K562 (cell line): Measurements from ENCODE around the gene NIM1K. TPM values are rescaled to one million over a fixed set of nuclear protein-coding genes. Genes with fewer than 3 reads are reported as not detected.
A peak's percentile ranks its signal among the peaks of the same experiment; 100 is the strongest.

Source experiments
- ARID1B ChIP-seq: fragments of 450-650 bp; IDR thresholded peaks from 2 replicates; pipeline ENCODE4 v1.6.1; 2016; ENCODE audit warnings: antibody characterized with exemption, mild to moderate bottlenecking, inconsistent platforms
- BACH1 ChIP-seq: fragments of 200-800 bp; sonication (Bioruptor generic); IDR thresholded peaks from 2 replicates; pipeline ENCODE4 v1.6.1; 2016; ENCODE audit warnings: missing genetic modification characterization, missing compliant biosample characterization
- BCL6 ChIP-seq: fragments of 250-450 bp; sonication (Bioruptor Pico); IDR thresholded peaks from 2 replicates; pipeline ENCODE4 v1.4.0; 2020
- CBX1 ChIP-seq: sonication (generic); IDR thresholded peaks from 2 replicates; pipeline ENCODE4 v1.6.1; 2016; ENCODE audit warnings: antibody characterized with exemption, low read depth, mild to moderate bottlenecking
- CREB1 ChIP-seq, 2 experiments: sonication (generic) in 1 of 2; formaldehyde crosslinking in 1 of 2; IDR thresholded peaks; 2 replicates each; pipeline versions ENCODE4 v1.6.1 to v1.8.0; 2012 to 2022; ENCODE audit warnings: inconsistent platforms in 1 of 2, mild to moderate bottlenecking in 1 of 2, missing genetic modification reagents in 1 of 2, moderate library complexity in 1 of 2
- CREM ChIP-seq: IDR thresholded peaks from 2 replicates; pipeline ENCODE4 v1.6.1; 2014; ENCODE audit warnings: antibody characterized with exemption, low read depth
- DPF2 ChIP-seq: fragments of 450-650 bp; IDR thresholded peaks from 2 replicates; pipeline ENCODE4 v1.6.1; 2016
- GATAD2B ChIP-seq: fragments of 450-650 bp; IDR thresholded peaks from 2 replicates; pipeline ENCODE4 v1.6.1; 2017; ENCODE audit warnings: mild to moderate bottlenecking, borderline replicate concordance
- HDAC1 ChIP-seq, 2 experiments: fragments of 450-650 bp; IDR thresholded peaks; 2 replicates each; pipeline ENCODE4 v1.6.1; 2016 to 2017; ENCODE audit warnings: inconsistent platforms in 1 of 2, mild to moderate bottlenecking in 1 of 2, moderate library complexity in 1 of 2
- MTF1 ChIP-seq: fragments of 250-450 bp; sonication (Bioruptor Pico); IDR thresholded peaks from 2 replicates; pipeline ENCODE4 v1.9.0; 2021; ENCODE audit warnings: moderate library complexity, mild to moderate bottlenecking, inconsistent platforms, borderline replicate concordance
- MYC ChIP-seq, 2 experiments: fragments of 250-450 bp in 1 of 2; sonication (Bioruptor Pico) in 1 of 2; IDR thresholded peaks; 2 replicates each; pipeline versions ENCODE4 v1.5.1 to v1.6.1; 2012 to 2021; ENCODE audit warnings: low read depth in 2 of 2, borderline replicate concordance in 1 of 2, improper control_type of control experiment in 1 of 2, low read length in 1 of 2, mild to moderate bottlenecking in 1 of 2, moderate library complexity in 1 of 2
- RBM39 ChIP-seq: fragments of 200-400 bp; formaldehyde crosslinking; optimal IDR thresholded peaks from 2 replicates; pipeline ENCODE3; 2018; ENCODE audit warnings: low read depth, low read length
- RCOR1 ChIP-seq, 2 experiments: IDR thresholded peaks; 2 replicates each; pipeline ENCODE4 v1.6.1; 2012; ENCODE audit warnings: low read depth in 2 of 2, low read length in 2 of 2, borderline replicate concordance in 1 of 2, improper control_type of control experiment in 1 of 2
- SPI1 ChIP-seq: IDR thresholded peaks from 2 replicates; pipeline ENCODE4 v1.6.1; 2011; ENCODE audit warnings: low read depth, low read length, control low read depth, borderline replicate concordance
- STAT5A ChIP-seq: IDR thresholded peaks from 2 replicates; pipeline ENCODE4 v1.6.1; 2012; ENCODE audit warnings: low read length, inconsistent platforms, borderline replicate concordance
- TAF15 ChIP-seq: fragments of 200-400 bp; formaldehyde crosslinking; IDR thresholded peaks from 2 replicates; pipeline ENCODE4 v1.6.1; 2017; ENCODE audit warnings: mild to moderate bottlenecking, low read depth, low read length, moderate library complexity
- TEAD2 ChIP-seq: fragments of 450-650 bp; IDR thresholded peaks from 2 replicates; pipeline ENCODE4 v1.6.1; 2016; ENCODE audit warnings: missing genetic modification characterization, control low read depth, missing compliant biosample characterization
- TEAD4 ChIP-seq, 2 experiments: sonication (generic) in 1 of 2; formaldehyde crosslinking in 1 of 2; IDR thresholded peaks; 2 replicates each; pipeline versions ENCODE4 v1.6.1 to v1.8.0; 2012 to 2022; ENCODE audit warnings: borderline replicate concordance in 1 of 2, inconsistent platforms in 1 of 2, low read length in 1 of 2, mild to moderate bottlenecking in 1 of 2, missing genetic modification reagents in 1 of 2
- TFAM ChIP-seq: fragments of 250-450 bp; sonication (Bioruptor Pico); conservative IDR thresholded peaks from 2 replicates; pipeline ENCODE4 v1.5.0; 2021; ENCODE audit warnings: mild to moderate bottlenecking, moderate library complexity
- TOE1 ChIP-seq, 2 experiments: fragments of 450-650 bp in 1 of 2; sonication (generic) in 1 of 2; formaldehyde crosslinking in 1 of 2; IDR thresholded peaks; 2 replicates each; pipeline versions ENCODE4 v1.7.1 to v1.8.0; 2016 to 2022; ENCODE audit warnings: borderline replicate concordance in 2 of 2, mild to moderate bottlenecking in 2 of 2, antibody characterized with exemption in 1 of 2, inconsistent platforms in 1 of 2, low read depth in 1 of 2, missing genetic modification reagents in 1 of 2, moderate library complexity in 1 of 2
- ZBTB33 ChIP-seq: sonication (generic); formaldehyde crosslinking; IDR thresholded peaks from 2 replicates; pipeline ENCODE4 v1.8.1; 2023; ENCODE audit warnings: mild to moderate bottlenecking, missing genetic modification reagents
- ZEB2 ChIP-seq: fragments of 450-650 bp; IDR thresholded peaks from 2 replicates; pipeline ENCODE4 v1.6.1; 2016
- ZFP1 ChIP-seq: fragments of 450-650 bp; formaldehyde crosslinking; IDR thresholded peaks from 2 replicates; pipeline ENCODE4 v1.4.0; 2020; ENCODE audit warnings: mild to moderate bottlenecking, mixed read lengths
- ZNF121 ChIP-seq: sonication (generic); formaldehyde crosslinking; conservative IDR thresholded peaks from 2 replicates; pipeline ENCODE4 v1.8.0; 2022; ENCODE audit warnings: missing genetic modification reagents
- ZNF696 ChIP-seq: fragments of 250-450 bp; sonication (Bioruptor Pico); conservative IDR thresholded peaks from 2 replicates; pipeline ENCODE4 v1.4.0; 2020; ENCODE audit warnings: mild to moderate bottlenecking, moderate library complexity
- ZNF75A ChIP-seq: fragments of 450-650 bp; formaldehyde crosslinking; IDR thresholded peaks from 2 replicates; pipeline ENCODE4 v1.4.0; 2020; ENCODE audit warnings: mild to moderate bottlenecking
- polyA plus RNA-seq, 8 experiments: library from polyadenylated mRNA; depleted of rRNA in 4 of 8; stranded (reverse) in 5 of 8; unstranded in 3 of 8; fragments of >200 nt; fragmentation: Nextera tagmentation in 2 of 8; fragmentation: Illumina TruSeq in 1 of 8; extraction: Ambion mirVana in 2 of 8; extraction: Trizol in 1 of 8; gene quantifications; 2 replicates each; pipeline versions ENCODE4 v1.2.1 to v1.2.3, GENCODE V29; 2011 to 2014; ENCODE audit warnings: inconsistent platforms in 1 of 8, missing spikeins in 1 of 8
- total RNA-seq, 7 experiments: library from RNA; depleted of rRNA in 6 of 7; stranded (reverse); fragments of >200 nt in 6 of 7; fragmentation: Illumina TruSeq in 2 of 7; extraction: Trizol in 2 of 7; gene quantifications; 2 replicates each; pipeline versions ENCODE4 v1.2.1 to v1.2.3, GENCODE V29; 2011 to 2021; ENCODE audit warnings: low replicate concordance in 1 of 7
- TF ChIP-seq, protein P1 (sequence below): sonication (generic); IDR thresholded peaks from 2 replicates; pipeline ENCODE4 v1.6.1; 2016

NIM1K gene
- total and polyA plus RNA-seq, 9 of the 15 experiments (the other 6 are each of a cell fraction or from before 2014, with no cell fraction given) = 0.03 to 0.34 (median 0.08) TPM; not detected in 3

DNA sequence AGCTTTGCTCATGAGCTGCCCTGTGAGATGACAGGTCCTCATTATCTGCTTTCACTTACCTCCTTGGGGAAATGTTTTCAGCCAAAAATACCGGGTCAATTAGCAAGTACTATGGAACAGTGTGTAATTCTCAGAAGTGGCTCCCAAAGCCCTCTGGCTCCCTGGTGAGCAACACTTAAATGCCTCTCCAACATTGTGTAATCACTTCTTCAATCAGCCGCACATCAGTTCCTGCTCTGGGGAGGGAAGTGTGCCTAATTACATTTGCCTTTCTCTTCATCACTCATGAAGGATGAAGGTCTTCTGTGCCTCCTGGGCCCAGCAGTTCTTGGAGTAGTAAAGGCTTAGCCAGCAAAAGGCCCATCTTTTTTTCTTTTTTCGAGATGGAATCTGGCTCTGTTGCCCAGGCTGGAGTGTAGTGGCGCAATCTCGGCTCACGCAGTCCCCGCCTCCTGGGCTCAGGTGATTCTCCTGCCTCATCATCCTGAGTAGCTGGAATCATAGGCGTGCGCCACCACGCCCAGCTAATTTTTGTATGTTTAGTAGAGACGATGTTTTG is 23.1 kb downstream of the NIM1K start (continued):
- TF ChIP-seq ZBTB33 (peak; percentile 91), RBM39 (no peak), RCOR1 (IDR thresholded peaks at IDR 0.05; ENCODE audit: borderline replicate concordance in 1 of 2, low read depth in 2 of 2, low read length in 2 of 2) (peak in 1 of 2 experiments; percentile 79; a peak in 2 of 4 replicates), ZNF696 (CRISPR knock-in tag) (no peak), ZNF121 (CRISPR knock-in tag) (peak; percentile 94), TEAD2 (tag) (no peak), TEAD4 (IDR thresholded peaks at IDR 0.05; ENCODE audit: low read length) (peak; percentile 50; the same call in 1 of the 2 replicates), TEAD4 (CRISPR knock-in tag; IDR thresholded peaks at IDR 0.05; ENCODE audit: borderline replicate concordance) (no peak), HDAC1 (IDR thresholded peaks at IDR 0.05) (peak in 1 of 2 experiments; percentile 33; a peak in 1 of 4 replicates), GATAD2B (no peak), MYC (IDR thresholded peaks at IDR 0.05; ENCODE audit: low read depth, low read length) (no peak), MYC (CRISPR knock-in tag; IDR thresholded peaks at IDR 0.05; ENCODE audit: borderline replicate concordance, low read depth) (no peak), SPI1 (peak; percentile 76; the same call in 1 of the 2 replicates), DPF2 (peak; percentile 49; the same call in 1 of the 2 replicates), TAF15 (no peak), ZEB2 (0 out of 2 replicates have a peak, but pooled peaks have one; percentile 33), BCL6 (CRISPR knock-in tag) (no peak), TOE1 (IDR thresholded peaks at IDR 0.05; ENCODE audit: borderline replicate concordance) (no peak), TOE1 (CRISPR knock-in tag; IDR thresholded peaks at IDR 0.05; ENCODE audit: borderline replicate concordance, low read depth) (no peak), ZFP1 (CRISPR knock-in tag) (no peak), MTF1 (CRISPR knock-in tag) (no peak), ZNF75A (CRISPR knock-in tag) (no peak), BACH1 (tag) (no peak), TFAM (CRISPR knock-in tag) (no peak), CBX1 (no peak), STAT5A (peak; percentile 49; the same call in 1 of the 2 replicates), CREB1 (IDR thresholded peaks at IDR 0.05) (peak; percentile 81), CREB1 (CRISPR knock-in tag; IDR thresholded peaks at IDR 0.05) (peak; percentile 57; the same call in 1 of the 2 replicates), ARID1B (peak; percentile 70), CREM (peak; percentile 68)
- TF ChIP-seq, protein P1, sequence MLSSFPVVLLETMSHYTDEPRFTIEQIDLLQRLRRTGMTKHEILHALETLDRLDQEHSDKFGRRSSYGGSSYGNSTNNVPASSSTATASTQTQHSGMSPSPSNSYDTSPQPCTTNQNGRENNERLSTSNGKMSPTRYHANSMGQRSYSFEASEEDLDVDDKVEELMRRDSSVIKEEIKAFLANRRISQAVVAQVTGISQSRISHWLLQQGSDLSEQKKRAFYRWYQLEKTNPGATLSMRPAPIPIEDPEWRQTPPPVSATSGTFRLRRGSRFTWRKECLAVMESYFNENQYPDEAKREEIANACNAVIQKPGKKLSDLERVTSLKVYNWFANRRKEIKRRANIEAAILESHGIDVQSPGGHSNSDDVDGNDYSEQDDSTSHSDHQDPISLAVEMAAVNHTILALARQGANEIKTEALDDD = 0 out of 2 replicates have a peak, but pooled peaks have one; percentile 12
